SK-N-SH (cell line): ENCODE measurements around the gene MAP1LC3B.

Experiments used
- EP300 ChIP-seq, 2 experiments: IDR thresholded peaks; 2 replicates each; pipeline versions ENCODE4 v1.4.0 to v1.6.1; 2012; ENCODE audit warnings: borderline replicate concordance in 1 of 2, low read depth in 1 of 2, low read length in 1 of 2
- FOXJ3 ChIP-seq: sonication (generic); formaldehyde crosslinking; IDR thresholded peaks from 2 replicates; pipeline ENCODE4 v1.5.1; 2020; ENCODE audit warnings: mild to moderate bottlenecking, missing genetic modification reagents
- RCOR1 ChIP-seq: fragments of 150-350 bp; IDR thresholded peaks from 2 replicates; pipeline ENCODE4 v1.6.1; 2017; ENCODE audit warnings: antibody characterized with exemption, low read length
- TAF1 ChIP-seq: IDR thresholded peaks from 2 replicates; pipeline ENCODE4 v1.6.1; 2012; ENCODE audit warnings: low read depth, mild to moderate bottlenecking, low read length, moderate library complexity, borderline replicate concordance
- TF ChIP-seq, protein P1 (sequence below): fragments of 200-600 bp; sonication (generic); IDR thresholded peaks from 2 replicates; pipeline ENCODE4 v1.6.1; 2017; ENCODE audit warnings: antibody characterized with exemption, mild to moderate bottlenecking, moderate library complexity

DNA sequence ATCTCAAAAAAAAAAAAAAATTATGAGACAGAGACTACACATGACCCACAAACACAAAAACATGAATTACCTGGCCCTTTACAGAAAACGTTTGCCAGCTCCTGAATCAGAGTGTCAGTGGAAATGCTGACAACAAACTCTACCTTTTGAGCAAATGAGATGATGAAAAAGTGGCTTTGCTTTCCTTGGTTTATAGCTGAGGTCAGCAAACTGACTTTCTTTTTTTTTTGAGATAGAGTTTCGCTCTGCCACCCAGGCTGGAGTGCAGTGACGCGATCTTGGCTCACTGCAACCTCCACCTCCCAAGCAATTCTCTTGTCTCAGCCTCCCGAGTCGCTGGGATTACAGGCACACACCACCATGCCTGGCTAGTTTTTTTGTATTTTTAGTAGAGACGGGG is 54.3 kb downstream of the MAP1LC3B start:
- TF ChIP-seq, protein P1, sequence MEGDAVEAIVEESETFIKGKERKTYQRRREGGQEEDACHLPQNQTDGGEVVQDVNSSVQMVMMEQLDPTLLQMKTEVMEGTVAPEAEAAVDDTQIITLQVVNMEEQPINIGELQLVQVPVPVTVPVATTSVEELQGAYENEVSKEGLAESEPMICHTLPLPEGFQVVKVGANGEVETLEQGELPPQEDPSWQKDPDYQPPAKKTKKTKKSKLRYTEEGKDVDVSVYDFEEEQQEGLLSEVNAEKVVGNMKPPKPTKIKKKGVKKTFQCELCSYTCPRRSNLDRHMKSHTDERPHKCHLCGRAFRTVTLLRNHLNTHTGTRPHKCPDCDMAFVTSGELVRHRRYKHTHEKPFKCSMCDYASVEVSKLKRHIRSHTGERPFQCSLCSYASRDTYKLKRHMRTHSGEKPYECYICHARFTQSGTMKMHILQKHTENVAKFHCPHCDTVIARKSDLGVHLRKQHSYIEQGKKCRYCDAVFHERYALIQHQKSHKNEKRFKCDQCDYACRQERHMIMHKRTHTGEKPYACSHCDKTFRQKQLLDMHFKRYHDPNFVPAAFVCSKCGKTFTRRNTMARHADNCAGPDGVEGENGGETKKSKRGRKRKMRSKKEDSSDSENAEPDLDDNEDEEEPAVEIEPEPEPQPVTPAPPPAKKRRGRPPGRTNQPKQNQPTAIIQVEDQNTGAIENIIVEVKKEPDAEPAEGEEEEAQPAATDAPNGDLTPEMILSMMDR, result no peak
- TF ChIP-seq TAF1 (no peak), EP300 (IDR thresholded peaks at IDR 0.05; ENCODE audit: borderline replicate concordance in 1 of 2, low read depth in 1 of 2, low read length in 1 of 2) (no peak), FOXJ3 (CRISPR knock-in tag) (no peak), RCOR1 (no peak)
